AG04449 (cell line): ENCODE measurements around the gene DACH1.

Experiments
- CTCF ChIA-PET: fragments of 350-600 bp; formaldehyde crosslinking; extraction: SDS; loops from one replicate; lab custom pipeline; 2021; ENCODE audit warnings: antibody characterized with exemption; lab: Yijun Ruan, JAX
- POLR2A ChIA-PET: fragments of 400-600, 350-600 bp; formaldehyde crosslinking; extraction: SDS; loops from one replicate; lab custom pipeline; 2020; ENCODE audit warnings: antibody characterized with exemption, inconsistent platforms; lab: Yijun Ruan, JAX
- DNase-seq: peaks from one replicate; pipeline ENCODE4 v3.0.0-alpha.2; 2010; ENCODE audit warnings: low read depth, low spot score
- H3K4me3 ChIP-seq: 2 replicates; pipeline ENCODE4 v1.5.1; 2011; ENCODE audit warnings: low read depth, mild to moderate bottlenecking, control low read depth, low read length
- TF ChIP-seq, protein P1 (sequence below): IDR thresholded peaks from one replicate; pipeline ENCODE4 v1.5.1; 2011; ENCODE audit warnings: mild to moderate bottlenecking, moderate library complexity, low read length, control low read depth, inconsistent platforms; ENCODE audit not compliant: insufficient read depth; ENCODE audit errors: missing control alignments

The DACH1 gene

DNA sequence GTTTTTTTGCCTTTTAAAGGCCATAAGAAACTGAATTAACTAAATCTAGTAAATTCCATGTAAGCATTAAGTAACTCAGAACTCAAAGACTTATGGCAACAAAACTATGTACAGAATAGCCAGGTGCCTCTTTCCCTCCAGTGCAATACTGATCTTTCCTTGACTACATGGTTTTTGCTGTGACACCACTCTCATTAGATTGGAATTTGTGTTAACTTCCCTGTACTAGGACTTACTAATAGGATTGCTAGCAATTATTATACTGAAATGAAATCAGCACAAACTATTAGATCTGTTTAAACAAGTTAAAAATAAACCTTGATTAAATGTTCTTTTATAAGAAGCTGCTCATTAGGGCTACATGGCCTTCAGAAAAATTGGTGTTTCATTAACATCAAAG lies 96.3 kb downstream of the DACH1 start:
- no peak for DNase-seq
- TF ChIP-seq, protein P1, sequence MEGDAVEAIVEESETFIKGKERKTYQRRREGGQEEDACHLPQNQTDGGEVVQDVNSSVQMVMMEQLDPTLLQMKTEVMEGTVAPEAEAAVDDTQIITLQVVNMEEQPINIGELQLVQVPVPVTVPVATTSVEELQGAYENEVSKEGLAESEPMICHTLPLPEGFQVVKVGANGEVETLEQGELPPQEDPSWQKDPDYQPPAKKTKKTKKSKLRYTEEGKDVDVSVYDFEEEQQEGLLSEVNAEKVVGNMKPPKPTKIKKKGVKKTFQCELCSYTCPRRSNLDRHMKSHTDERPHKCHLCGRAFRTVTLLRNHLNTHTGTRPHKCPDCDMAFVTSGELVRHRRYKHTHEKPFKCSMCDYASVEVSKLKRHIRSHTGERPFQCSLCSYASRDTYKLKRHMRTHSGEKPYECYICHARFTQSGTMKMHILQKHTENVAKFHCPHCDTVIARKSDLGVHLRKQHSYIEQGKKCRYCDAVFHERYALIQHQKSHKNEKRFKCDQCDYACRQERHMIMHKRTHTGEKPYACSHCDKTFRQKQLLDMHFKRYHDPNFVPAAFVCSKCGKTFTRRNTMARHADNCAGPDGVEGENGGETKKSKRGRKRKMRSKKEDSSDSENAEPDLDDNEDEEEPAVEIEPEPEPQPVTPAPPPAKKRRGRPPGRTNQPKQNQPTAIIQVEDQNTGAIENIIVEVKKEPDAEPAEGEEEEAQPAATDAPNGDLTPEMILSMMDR: no peak
- no peak overlapping the region for H3K4me3 ChIP-seq
- ChIA-PET POLR2A (no interaction called here), CTCF (no interaction called here)

DNA sequence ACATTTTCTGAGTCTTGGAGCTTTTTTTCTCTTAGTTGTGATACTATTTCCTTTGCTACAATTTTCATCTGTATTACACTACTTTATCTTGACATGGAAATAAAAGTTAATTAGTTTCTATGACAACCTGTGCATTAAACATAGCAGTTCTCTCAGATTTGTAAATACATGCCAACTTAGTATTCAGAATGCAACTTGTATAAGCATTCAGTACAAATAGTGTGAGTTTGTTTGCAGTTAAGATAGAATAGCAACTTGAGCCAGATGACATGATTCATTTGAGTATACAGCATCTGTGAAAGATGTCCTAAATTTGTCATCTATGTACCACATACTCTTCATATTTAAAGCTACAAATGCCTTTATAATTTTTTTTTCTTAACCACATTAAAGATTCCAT lies 98.1 kb downstream of the DACH1 start:
- ChIA-PET CTCF (no interaction called here), POLR2A (no interaction called here)
- DNase-seq: no peak
- no peak overlapping the region for H3K4me3 ChIP-seq
- TF ChIP-seq, protein P1: no peak

DNA sequence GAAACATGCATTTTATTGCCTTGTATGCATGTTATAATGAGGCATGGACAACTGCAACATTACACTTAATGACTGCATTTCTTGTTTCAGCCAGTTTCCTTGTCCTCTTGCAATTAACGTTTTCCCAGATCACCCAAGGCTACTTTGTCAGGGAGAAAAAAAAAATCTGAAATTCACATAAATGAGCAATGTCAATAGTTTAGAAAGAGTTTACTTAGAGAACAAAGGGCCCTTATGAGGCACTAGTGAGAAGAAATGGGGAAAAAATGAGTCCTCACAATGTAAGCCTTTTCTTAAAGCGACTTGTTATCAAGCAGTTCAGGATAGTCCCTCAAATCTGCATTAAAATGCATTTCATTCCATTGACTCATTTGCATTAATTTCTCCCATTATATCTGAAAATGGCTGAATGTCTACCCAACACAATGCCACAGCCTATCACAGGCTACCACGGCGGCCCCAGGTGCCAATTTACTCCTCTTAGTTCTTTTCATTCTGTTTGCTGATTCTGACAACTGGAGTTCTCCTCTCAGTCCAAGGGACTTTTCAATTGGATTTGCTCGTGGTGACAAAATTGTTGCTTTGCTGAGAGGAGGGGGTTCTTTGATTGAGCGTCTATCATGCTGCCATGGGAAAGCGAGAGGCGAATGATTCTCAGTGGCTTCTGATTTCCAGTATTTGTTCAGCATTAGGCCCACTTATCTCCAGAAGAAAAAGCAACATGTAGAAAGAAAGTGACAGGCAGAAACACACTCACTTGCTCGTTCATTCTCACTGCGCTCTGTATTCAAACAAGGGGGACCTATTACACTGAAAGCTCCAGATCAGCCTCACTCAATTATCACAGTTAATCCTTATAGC lies 107.1 kb downstream of the DACH1 start:
- ChIA-PET CTCF (no interaction called here), POLR2A (no interaction called here)
- DNase-seq: no peak
- H3K4me3 ChIP-seq: no peak overlapping the region
- TF ChIP-seq, protein P1: no peak

DNA sequence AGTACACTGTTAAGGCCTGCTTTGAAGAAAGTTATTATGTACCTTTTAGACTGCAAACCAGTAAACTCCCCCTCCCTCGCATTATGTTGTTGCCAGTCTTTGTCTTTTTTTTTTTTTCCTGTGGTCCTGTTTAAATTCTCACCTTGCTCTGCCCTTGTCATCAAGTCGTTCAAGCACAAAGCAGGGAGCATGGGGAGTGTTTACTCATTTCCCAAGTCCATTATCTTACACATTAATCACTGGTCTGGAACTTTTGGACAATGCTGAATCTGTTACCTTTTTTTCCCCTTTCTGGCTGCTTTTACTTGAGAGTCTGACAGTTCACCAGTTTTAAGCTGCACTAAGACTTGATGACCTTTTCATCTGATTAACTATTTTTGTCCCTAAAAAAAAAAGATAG lies 108.2 kb downstream of the DACH1 start:
- TF ChIP-seq, protein P1: no peak
- no peak overlapping the region for H3K4me3 ChIP-seq
- CTCF ChIA-PET: no interaction called here
- POLR2A ChIA-PET: no interaction called here
- DNase-seq: no peak

DNA sequence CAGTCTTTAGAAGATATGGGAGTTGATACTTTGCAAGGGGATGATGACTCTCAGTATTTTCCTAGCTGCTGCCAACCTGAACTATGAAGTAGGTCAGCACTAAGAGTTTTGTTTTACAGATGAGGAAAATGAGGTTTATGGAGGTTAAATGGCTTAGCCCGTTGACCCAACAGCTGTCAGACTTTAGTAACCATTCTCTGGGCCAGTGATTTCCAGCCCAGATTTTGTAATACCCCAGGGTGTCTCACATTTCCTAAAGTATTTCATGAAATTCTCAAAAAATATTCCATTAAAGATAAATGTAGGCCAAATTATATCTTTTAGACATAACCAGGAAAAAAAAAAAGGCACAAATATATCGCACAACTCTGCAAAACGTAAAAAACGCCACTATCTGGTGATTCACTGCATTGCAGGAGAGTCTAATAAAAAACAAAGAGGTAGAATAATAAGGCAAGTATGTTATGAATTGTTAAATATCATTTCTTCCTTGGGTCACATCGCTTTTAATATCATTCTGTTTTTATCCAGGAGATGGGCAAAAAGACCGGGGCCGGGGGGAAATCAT lies 112.5 kb downstream of the DACH1 start:
- no peak overlapping the region for H3K4me3 ChIP-seq
- TF ChIP-seq, protein P1: no peak
- CTCF ChIA-PET: no interaction called here
- POLR2A ChIA-PET: no interaction called here
- no peak for DNase-seq

DNA sequence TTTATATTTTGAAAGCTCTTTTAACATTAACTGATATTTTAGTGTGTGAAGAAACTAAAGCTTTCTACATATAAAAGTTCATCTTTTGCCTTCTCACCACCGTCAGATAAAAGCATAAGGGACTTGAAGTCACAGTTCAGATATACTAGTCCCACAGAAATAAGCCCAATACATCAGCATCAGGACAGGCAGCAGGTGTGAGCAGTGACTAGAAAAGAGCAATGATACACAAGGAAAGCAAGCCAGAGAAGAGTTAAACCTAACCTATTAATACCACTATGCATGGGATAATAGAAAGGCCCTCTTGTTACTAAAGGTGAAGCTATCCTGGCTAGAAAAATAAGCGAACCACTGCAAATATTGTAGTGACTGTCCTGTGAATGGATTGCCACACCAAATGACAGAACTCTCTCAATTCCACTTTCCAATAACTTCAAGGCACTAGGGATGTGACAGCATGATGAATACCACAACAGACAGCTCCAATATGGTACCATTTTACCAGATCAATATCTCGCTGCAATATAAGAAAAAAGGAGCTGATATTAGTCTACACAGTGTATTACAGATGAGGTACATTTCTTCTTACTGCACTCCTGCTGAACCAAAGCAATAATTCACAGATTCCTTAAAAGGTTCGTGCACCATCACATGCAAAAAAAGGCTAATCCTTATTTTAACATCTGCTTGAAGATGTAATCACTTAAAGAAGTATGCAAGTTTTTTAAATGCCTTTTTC lies 114.1 kb downstream of the DACH1 start:
- CTCF ChIA-PET: no interaction called here
- POLR2A ChIA-PET: no interaction called here
- TF ChIP-seq, protein P1: no peak
- H3K4me3 ChIP-seq: no peak overlapping the region
- no peak for DNase-seq
